ENCODE data around the gene SAP30BP. TPM values are rescaled to one million over a fixed set of nuclear protein-coding genes. Genes with fewer than 3 reads are reported as not detected.

The SAP30BP gene
- total and polyA plus RNA-seq, 8 donors: 24.6 to 154 (median 72.9) TPM

DNA sequence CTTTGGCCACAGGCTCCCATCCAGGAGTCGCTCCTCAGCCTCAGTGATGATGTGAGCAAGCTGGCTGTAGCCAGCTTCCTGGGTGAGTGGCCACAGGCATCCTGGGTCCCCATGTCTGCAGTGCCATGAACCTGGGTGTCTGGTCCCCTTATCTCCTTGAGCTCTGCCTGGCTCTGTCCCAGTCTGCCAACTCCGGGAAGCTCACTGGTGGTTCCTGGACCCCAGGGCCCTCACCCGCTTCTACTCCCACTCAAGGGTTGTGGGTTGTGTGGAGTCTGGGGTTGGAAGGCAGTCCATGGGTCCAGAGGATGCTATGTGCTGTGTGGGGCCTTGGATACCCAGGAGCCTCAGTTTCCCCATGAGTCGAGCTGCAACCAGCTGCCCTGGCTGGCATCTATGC is 45.6 kb upstream of the SAP30BP start:
- Histone ChIP-seq H3K4me3 (no peak overlapping the region), H3K36me3 (peaks cover 16 to 100% (median 92%) of the 10 kb centered on the region in 4 donors), H3K9me3 (no peaks in the 10 kb centered on the region), H3K27me3 (no peaks in the 10 kb centered on the region), H3K4me1 (no peaks in the 10 kb centered on the region), H3K27ac (no peak overlapping the region)
- 73 to 97% (median 81%) methylated on average over 3 to 4 of the region's 4 CpGs for WGBS, 5 donors
- intact Hi-C loops (cut with DNase I; ENCODE audit: low total_unique reads): no loop called here
- TF ChIP-seq POLR2AphosphoS5 (IDR thresholded peaks at IDR 0.05): no peak
- TF ChIP-seq EP300 (IDR thresholded peaks at IDR 0.05): no peak
- TF ChIP-seq POLR2A (IDR thresholded peaks at IDR 0.05): no peak
- TF ChIP-seq CTCF (IDR thresholded peaks at IDR 0.05): no peak
- DNase-seq: no peak

DNA sequence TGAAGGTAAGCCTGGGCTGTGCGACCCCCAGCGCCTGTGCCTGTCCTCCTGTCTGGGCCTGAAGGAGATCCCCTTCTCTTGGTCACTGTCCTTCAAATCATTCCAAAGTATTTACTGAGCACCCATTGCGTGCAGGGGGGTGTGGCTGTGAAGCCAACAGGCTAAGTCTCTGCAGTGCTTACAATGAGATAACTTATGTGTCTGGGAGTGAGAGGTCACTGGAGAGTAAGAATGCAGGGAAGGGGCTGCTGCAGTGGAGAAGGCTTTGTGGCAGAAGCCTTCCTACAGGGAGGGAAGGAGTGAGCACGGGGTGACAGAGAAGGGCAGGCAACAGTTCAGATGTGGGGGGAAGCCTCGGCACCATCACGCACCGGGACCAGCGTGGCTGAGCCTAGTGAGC is 45.1 kb upstream of the SAP30BP start:
- H3K4me3 ChIP-seq: no peak overlapping the region
- intact Hi-C loops (cut with DNase I; ENCODE audit: low total_unique reads): no loop called here
- no peaks in the 10 kb centered on the region for H3K4me1 ChIP-seq
- no peaks in the 10 kb centered on the region for H3K27me3 ChIP-seq
- 82 to 89% (median 83%) methylated on average over 8 of the region's 8 CpGs for WGBS, 5 donors
- H3K9me3 ChIP-seq: no peaks in the 10 kb centered on the region
- peaks cover 14 to 100% (median 92%) of the 10 kb centered on the region in 4 donors for H3K36me3 ChIP-seq
- no peak overlapping the region for H3K27ac ChIP-seq
- DNase-seq: no peak
- TF ChIP-seq CTCF (IDR thresholded peaks at IDR 0.05) (no peak), POLR2A (IDR thresholded peaks at IDR 0.05) (no peak), POLR2AphosphoS5 (IDR thresholded peaks at IDR 0.05) (no peak), EP300 (IDR thresholded peaks at IDR 0.05) (no peak)

DNA sequence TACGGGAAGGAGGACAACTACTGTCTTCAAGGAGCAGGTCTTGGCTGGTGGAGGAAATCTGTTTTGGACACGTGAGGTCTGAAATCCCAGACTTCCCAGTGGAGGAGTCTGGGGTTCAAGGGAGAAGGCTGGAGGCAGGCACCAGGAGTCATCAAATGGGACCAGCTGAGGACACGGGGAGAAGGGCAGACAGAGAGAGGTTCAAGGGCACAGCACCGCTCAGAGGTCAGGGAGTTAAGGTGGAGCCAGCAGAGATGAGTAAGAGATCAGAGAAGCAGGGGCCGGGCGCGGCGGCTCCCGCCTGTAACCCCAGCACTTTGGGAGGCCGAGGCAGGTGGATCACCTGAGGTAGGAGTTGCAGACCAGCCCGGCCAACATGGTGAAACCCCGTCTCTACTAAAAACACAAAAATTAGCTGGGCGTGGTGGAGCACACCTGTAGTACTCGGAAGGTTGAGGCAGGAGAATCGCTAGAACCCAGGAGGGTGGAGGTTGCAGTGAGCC is 44.3 kb upstream of the SAP30BP start:
- no peak for DNase-seq
- H3K27ac ChIP-seq: no peak overlapping the region

DNA sequence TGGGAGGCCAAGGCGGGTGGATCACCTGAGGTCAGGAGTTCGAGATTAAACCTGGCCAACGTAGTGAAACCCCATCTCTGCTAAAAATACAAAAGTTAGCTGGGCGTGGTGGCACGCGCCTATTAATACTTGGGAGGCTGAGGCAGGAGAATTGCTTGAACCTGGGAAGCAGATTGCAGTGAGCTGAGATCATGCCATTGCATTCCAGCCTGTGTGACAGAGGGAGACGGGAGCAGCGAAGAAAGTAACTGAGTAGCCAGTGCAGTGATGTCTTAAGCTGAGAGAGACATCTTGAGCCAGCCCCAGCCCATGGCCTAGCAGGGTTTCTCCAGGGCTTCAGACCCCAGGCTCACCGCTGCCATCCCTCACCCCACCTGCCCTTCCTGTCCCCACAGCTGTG is 43.8 kb upstream of the SAP30BP start:
- no peak overlapping the region for H3K4me3 ChIP-seq
- H3K36me3 ChIP-seq: peaks cover 18 to 100% (median 91%) of the 10 kb centered on the region in 4 donors
- intact Hi-C loops (cut with DNase I; ENCODE audit: low total_unique reads): no loop called here
- H3K4me1 ChIP-seq: no peaks in the 10 kb centered on the region
- TF ChIP-seq POLR2AphosphoS5 (IDR thresholded peaks at IDR 0.05) (no peak), POLR2A (IDR thresholded peaks at IDR 0.05) (no peak), CTCF (IDR thresholded peaks at IDR 0.05) (no peak), EP300 (IDR thresholded peaks at IDR 0.05) (no peak)
- H3K27ac ChIP-seq: no peak overlapping the region
- no peaks in the 10 kb centered on the region for H3K27me3 ChIP-seq
- H3K9me3 ChIP-seq: no peaks in the 10 kb centered on the region
- DNase-seq: no peak
- WGBS, 5 donors: 79 to 89% (median 86%) methylated on average over 9 of the region's 9 CpGs

More for the DNA sequence above, 44.3 kb upstream of the SAP30BP start:
- intact Hi-C loops (cut with DNase I; ENCODE audit: low total_unique reads): no loop called here
- TF ChIP-seq EP300 (IDR thresholded peaks at IDR 0.05) (no peak), POLR2AphosphoS5 (IDR thresholded peaks at IDR 0.05) (no peak), POLR2A (IDR thresholded peaks at IDR 0.05) (no peak), CTCF (IDR thresholded peaks at IDR 0.05) (no peak)
- Histone ChIP-seq H3K4me1 (no peaks in the 10 kb centered on the region), H3K4me3 (no peak overlapping the region), H3K9me3 (no peaks in the 10 kb centered on the region), H3K36me3 (peaks cover 18 to 100% (median 91%) of the 10 kb centered on the region in 4 donors), H3K27me3 (no peaks in the 10 kb centered on the region)
- WGBS, 5 donors: 78 to 88% (median 85%) methylated on average over 15 of the region's 15 CpGs
